Endometrial microvascular endothelial cells (primary cell): ENCODE measurements around the gene PER3. TPM values are rescaled to one million over a fixed set of nuclear protein-coding genes. Genes with fewer than 3 reads are reported as not detected.

Source experiments
- in situ Hi-C: cut with HindIII; loops from 2 replicates; pipeline ENCODE4 v1.10.0; 2017; ENCODE audit warnings: low sequenced_read_pairs, low pct_unique_long_range_greater_than_20kb; ENCODE audit errors: inconsistent ontology term
- total RNA-seq: library from RNA; depleted of rRNA; stranded (reverse); fragments of >200 nt; gene quantifications from one replicate; pipeline ENCODE4 v1.2.3, GENCODE V29; 2015; ENCODE audit errors: inconsistent ontology term

Gene PER3
- 1.2 TPM for total RNA-seq

- in situ Hi-C loops: no loop called here
These were observed at the start of gene PER3 for GRCh38 chr1:7783826-7784491. Gene PER3, plus strand, starts transcription at chr1:7784291. Its CDS starts 587 bp downstream, at chr1:7784878.

DNA sequence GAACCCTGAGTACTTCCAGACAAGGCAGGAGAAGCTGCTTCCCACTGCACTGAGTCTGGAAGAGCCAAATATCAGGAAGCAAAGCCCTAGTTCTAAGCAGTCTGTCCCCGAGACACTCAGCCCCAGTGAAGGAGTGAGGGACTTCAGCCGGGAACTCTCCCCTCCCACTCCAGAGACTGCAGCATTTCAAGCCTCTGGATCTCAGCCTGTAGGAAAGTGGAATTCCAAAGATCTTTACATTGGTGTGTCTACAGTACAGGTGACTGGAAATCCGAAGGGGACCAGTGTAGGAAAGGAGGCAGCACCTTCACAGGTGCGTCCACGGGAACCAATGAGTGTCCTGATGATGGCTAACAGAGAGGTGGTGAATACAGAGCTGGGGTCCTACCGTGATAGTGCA, 46.0 kb upstream of the PER3 start:
- in situ Hi-C loops: no loop called here

- in situ Hi-C loops: no loop called here
These were observed 40.7 kb upstream of the PER3 start for GRCh38 chr1:7743346-7743745.

- in situ Hi-C loops: no loop called here
These were observed 39.2 kb upstream of the PER3 start for GRCh38 chr1:7744882-7745281.

DNA sequence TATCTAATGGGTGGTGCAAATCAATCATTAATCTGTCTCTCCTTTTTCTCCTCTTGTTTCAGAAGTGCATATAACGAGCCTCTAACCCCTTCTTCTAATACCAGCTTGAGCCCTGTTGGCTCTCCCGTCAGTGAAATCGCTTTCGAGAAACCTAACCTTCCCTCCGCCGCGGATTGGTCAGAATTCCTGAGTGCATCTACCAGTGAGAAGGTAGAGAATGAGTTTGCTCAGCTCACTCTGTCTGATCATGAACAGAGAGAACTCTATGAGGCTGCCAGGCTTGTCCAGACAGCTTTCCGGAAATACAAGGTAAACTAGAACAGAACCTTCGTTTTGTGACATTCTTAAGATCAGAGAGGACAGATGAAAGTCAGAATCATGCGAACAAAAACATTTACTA, 38.3 kb upstream of the PER3 start:
- in situ Hi-C loops: no loop called here

GRCh38 chr1:7747605-7748004, 36.5 kb upstream of the PER3 start:
- in situ Hi-C loops: no loop called here

DNA sequence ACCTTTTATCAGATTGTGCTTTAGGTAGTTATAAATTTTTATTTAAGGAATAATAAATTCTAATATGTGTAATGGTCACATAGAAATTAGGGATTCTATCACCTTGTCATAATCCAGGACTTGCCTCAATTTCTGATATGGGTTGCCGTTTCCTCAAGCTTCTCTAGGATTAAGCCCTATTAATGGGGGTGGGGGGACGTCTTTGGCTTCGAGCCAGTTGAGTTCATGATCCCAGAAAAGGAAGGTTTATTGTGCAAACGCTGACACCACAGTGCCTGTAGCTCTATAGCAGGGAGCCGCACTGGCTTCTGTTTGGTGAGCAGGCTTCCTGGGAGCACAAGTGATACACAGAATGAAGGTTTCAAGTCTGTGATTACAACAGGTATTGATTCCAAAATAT, 35.0 kb upstream of the PER3 start:
- in situ Hi-C loops: no loop called here

- in situ Hi-C loops: no loop called here
These were observed 32.9 kb upstream of the PER3 start for GRCh38 chr1:7751174-7751573.

GRCh38 chr1:7752512-7753417, 31.3 kb upstream of the PER3 start:
- in situ Hi-C loops: no loop called here

DNA sequence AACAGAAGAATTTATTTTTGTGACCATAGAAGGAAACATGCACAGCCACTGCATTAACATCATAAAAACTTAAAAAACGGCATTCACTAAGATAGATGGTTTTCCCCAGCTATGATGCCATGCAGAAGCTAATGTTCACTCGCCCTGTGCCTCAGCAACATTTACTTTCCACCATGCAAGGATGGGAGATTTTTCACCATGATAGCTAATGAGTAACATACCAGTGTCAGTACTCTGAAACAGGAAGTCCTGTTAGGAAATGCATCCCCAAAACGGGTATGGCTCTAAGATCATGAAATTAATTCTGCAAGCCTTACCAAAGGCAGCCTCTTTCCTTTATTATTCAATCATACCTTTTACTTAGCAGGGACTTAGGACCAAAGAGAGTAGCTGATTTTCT, 30.4 kb upstream of the PER3 start:
- in situ Hi-C loops: no loop called here

GRCh38 chr1:7754234-7754633, 29.9 kb upstream of the PER3 start:
- in situ Hi-C loops: no loop called here

DNA sequence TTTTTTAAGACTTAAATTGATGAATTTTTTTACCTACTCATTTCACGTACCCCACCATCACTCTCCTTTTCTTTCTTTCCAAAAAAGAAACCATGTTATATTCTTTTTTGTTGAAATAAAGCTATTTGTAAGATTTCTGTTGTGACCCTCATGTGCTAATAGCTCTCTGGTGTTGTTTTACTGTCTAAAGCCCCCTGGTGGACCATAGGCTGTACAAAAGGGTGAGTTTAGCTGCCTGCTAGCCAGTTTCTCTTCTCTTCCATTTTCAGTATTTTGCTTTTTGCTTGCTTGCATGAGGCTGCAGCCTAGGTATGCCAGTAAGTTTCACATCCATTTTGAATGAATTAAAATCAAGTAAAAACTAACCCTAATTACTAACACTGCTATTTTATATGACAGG, 28.6 kb upstream of the PER3 start:
- in situ Hi-C loops: no loop called here

GRCh38 chr1:7760245-7760644, 23.8 kb upstream of the PER3 start:
- in situ Hi-C loops: no loop called here

DNA sequence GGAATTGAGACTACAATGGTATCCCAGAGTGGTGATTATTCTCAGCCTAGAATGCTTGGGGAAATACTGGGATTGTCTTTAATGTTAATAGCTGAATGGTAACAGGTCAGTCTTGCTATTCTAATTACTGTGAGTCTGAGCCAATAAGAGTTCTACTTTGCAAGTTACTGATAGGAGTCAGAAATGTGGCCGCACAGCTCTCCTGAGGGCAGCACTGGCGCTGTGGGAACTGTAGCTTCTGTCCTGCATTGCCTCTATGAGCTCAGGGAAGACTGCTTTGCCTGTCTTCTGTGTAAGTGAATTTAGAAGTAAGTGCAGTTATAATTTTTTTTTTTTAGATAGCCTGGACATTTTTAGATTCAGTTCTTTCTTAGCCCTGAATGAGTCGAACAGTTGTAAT, 23.0 kb upstream of the PER3 start:
- in situ Hi-C loops: no loop called here

GRCh38 chr1:7767176-7767575, 16.9 kb upstream of the PER3 start:
- in situ Hi-C loops: no loop called here

GRCh38 chr1:7768583-7768982, 15.5 kb upstream of the PER3 start:
- in situ Hi-C loops: no loop called here

DNA sequence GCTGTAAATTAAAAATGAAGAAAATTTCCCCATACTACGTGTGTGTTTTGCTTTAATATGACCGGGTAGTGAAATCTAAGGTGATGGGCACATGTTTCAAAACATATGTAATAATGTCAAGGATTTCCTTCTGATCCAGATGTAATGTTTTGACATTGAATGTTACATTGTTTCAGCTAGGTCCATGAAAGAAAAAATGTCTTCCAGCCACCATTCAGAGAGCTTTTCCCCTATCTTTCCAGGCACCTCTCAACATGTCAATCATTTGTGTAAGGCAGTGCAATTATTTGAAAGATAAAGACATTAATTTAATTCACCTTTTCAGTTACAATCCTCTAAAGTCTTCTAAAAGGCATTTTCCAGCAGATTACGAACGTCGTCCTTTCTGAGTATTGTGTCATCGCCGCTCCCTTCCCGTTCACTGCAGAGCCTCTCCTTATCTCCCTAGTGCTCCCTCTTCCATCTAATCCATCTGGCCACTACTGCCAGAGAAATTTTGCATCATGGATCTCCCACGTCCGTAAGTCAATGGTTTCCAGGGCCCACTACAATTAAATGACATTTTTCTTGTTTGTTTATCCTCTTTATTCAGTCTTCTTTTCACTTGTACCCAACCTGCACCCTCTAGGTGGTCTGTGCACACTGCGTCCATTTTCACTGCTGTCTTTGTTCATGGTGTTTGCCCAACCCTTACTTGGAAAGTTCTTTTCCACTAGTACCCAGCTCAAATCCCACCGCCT, 14.2 kb upstream of the PER3 start:
- in situ Hi-C loops: no loop called here

DNA sequence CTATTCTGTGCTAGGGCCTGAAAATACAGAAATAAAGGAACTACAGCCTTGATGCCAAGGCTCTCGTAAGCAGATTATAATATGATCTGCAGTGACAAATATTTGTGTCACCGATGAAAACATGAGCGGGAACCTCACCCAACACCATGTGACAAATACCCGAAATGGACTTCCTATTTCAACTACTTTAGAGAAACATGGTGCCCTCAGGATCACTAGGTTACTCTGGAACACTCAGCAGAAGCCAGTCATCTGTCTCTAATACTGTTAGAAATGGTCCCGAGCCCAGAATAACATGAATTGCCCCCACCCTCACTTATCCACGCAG, 13.5 kb upstream of the PER3 start:
- in situ Hi-C loops: no loop called here

DNA sequence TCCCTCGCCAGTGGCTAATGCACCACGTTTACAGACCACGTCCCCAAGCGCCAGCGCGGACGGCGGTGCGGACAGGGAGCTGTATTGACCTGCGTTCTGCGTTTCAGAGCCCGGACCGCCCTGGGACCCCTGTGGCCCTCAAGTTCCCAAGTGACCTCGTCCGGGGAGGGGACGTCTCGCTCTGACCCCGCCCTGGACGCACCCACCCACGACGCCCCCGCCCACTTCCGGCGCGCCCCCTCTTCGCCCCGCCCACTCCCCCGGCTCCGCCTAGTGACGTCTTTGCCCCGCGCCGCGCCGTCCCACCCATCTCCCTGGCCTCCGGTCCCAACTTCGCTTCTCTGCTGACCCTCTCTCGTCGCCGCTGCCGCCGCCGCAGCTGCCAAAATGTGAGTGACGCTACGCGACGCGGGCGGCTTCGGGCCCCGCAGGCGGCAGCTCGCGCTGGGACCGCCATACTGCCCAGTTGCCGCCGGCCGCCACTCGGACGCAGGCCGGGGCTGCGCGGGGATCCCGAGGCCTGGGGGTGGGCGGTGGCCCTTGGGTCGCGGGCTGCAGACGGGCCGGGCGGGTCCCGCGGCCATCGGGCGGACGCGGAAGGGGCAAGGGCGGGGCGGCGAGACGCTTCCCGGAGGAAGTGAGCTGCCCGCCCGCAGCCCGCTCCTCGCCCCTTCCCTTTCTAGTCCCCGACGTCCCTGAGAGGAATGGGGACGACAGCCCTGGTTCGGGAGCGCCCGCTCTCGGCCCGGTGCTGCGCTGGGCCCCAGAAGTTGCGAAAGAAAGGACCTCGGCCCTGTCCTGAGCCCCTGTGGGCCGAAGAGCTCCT, 12.9 kb upstream of the PER3 start, which contains the start of gene VAMP3:
Gene VAMP3, plus strand, starts transcription at position 300 of the 826 bp plus-strand sequence. Its CDS starts 88 bp downstream, at position 388.
- in situ Hi-C loops: no loop called here
